ENCODE data around the gene CYB5B. TPM values are rescaled to one million over a fixed set of nuclear protein-coding genes. Genes with fewer than 3 reads are reported as not detected.

The CYB5B gene
- total RNA-seq, 1 donor from 2014 or later: 104 TPM

DNA sequence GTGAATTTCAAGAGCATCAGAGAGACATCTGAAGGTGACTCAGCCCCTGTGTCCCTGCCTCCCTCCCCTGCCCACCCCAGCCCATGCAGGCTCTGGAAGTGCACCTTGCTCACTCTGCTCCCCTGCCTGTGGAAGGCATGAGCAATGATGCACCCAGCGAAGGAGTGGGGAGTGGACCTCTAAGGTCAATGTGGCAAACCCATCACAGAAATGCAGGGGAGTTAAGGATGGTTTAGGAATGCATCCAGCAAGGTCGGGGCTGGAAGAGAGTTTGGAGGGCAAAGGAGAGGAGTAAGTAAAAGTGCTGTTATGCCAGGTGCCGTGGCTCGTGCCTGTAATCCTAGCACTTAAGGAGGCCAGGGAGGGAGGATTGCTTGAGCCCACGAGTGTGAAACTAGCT is 61.9 kb downstream of the CYB5B start:
- Mint-ChIP-seq H3K4me1 (ENCODE audit: low read depth) (peaks cover 6% of the 10 kb centered on the region), H3K36me3 (ENCODE audit: insufficient read depth) (no peaks in the 10 kb centered on the region), H3K27me3 (peaks cover 3% of the 10 kb centered on the region), H3K9me3 (ENCODE audit: low read depth) (no peaks in the 10 kb centered on the region), H3K27ac (no peak overlapping the region), H3K4me3 (ENCODE audit: low read depth) (no peak overlapping the region)
- TF ChIP-seq, protein P1, sequence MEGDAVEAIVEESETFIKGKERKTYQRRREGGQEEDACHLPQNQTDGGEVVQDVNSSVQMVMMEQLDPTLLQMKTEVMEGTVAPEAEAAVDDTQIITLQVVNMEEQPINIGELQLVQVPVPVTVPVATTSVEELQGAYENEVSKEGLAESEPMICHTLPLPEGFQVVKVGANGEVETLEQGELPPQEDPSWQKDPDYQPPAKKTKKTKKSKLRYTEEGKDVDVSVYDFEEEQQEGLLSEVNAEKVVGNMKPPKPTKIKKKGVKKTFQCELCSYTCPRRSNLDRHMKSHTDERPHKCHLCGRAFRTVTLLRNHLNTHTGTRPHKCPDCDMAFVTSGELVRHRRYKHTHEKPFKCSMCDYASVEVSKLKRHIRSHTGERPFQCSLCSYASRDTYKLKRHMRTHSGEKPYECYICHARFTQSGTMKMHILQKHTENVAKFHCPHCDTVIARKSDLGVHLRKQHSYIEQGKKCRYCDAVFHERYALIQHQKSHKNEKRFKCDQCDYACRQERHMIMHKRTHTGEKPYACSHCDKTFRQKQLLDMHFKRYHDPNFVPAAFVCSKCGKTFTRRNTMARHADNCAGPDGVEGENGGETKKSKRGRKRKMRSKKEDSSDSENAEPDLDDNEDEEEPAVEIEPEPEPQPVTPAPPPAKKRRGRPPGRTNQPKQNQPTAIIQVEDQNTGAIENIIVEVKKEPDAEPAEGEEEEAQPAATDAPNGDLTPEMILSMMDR (IDR thresholded peaks at IDR 0.05; ENCODE audit: unreplicated experiment): no peak
- DNase-seq (ENCODE audit: low spot score, unreplicated experiment): no peak

DNA sequence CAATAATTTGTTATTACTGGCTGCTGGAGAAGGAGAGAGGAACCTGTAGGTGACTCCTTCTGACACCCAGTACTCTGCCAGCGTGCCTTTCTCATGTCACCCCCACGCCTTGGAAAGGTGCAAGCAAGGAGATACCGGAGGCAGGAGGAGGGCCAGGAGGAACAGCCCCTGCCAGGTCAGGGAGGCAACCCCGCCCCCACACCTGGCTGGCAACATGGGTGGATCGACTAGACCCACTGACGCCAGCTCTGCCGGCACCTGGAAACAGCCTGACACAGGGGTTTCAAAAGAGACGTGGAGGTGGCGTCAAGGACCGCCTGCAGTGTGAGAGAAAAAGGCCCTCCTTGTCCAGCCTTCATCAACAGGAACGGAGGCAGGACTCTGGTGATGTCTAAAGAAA is 62.3 kb downstream of the CYB5B start:
- Mint-ChIP-seq H3K9me3 (ENCODE audit: low read depth) (no peaks in the 10 kb centered on the region), H3K36me3 (ENCODE audit: insufficient read depth) (no peaks in the 10 kb centered on the region), H3K4me1 (ENCODE audit: low read depth) (peaks cover 5% of the 10 kb centered on the region), H3K4me3 (ENCODE audit: low read depth) (no peak overlapping the region), H3K27me3 (peaks cover 3% of the 10 kb centered on the region), H3K27ac (no peak overlapping the region)
- TF ChIP-seq, protein P1 (IDR thresholded peaks at IDR 0.05; ENCODE audit: unreplicated experiment): no peak
- no peak for DNase-seq (ENCODE audit: low spot score, unreplicated experiment)

- no peaks in the 10 kb centered on the region for H3K27me3 Mint-ChIP-seq
- no peak overlapping the region for H3K4me3 Mint-ChIP-seq (ENCODE audit: low read depth)
- peaks cover 1% of the 10 kb centered on the region for H3K36me3 Mint-ChIP-seq (ENCODE audit: insufficient read depth)
Observed at GRCh38 chr16:69490707-69491324, 66.4 kb downstream of the CYB5B start.

DNA sequence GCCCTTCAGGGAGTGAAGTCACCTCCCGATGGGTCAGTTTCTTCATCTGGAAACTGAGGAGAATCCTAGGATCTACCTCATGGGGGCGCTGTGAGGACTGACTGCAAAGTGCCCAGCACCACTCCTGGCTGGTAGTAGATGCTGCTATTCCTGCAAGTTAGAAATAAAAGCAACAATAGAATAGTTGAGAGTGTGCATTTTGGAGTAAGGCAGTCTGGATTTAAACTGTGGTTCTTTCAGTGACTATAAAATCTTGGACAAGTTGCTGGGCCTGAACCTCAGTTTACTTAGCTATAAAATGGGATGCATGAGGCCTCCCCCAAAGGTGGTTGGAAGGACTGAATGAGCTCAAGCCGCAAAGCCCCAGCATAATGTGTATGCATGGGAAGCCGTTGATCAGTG is 70.6 kb downstream of the CYB5B start:
- Mint-ChIP-seq H3K27ac (no peak overlapping the region), H3K27me3 (no peaks in the 10 kb centered on the region), H3K36me3 (ENCODE audit: insufficient read depth) (peaks cover 1% of the 10 kb centered on the region), H3K9me3 (ENCODE audit: low read depth) (no peaks in the 10 kb centered on the region), H3K4me3 (ENCODE audit: low read depth) (no peak overlapping the region), H3K4me1 (ENCODE audit: low read depth) (peaks cover 17% of the 10 kb centered on the region)
- TF ChIP-seq, protein P1 (IDR thresholded peaks at IDR 0.05; ENCODE audit: unreplicated experiment): peak; percentile 29
- no peak for DNase-seq (ENCODE audit: low spot score, unreplicated experiment)

More at GRCh38 chr16:69490707-69491324, 66.4 kb downstream of the CYB5B start:
- TF ChIP-seq, protein P1 (IDR thresholded peaks at IDR 0.05; ENCODE audit: unreplicated experiment): no peak
- no peaks in the 10 kb centered on the region for H3K9me3 Mint-ChIP-seq (ENCODE audit: low read depth)
- no peak for DNase-seq (ENCODE audit: low spot score, unreplicated experiment)
- H3K27ac Mint-ChIP-seq: no peak overlapping the region
- H3K4me1 Mint-ChIP-seq (ENCODE audit: low read depth): no peaks in the 10 kb centered on the region

DNA sequence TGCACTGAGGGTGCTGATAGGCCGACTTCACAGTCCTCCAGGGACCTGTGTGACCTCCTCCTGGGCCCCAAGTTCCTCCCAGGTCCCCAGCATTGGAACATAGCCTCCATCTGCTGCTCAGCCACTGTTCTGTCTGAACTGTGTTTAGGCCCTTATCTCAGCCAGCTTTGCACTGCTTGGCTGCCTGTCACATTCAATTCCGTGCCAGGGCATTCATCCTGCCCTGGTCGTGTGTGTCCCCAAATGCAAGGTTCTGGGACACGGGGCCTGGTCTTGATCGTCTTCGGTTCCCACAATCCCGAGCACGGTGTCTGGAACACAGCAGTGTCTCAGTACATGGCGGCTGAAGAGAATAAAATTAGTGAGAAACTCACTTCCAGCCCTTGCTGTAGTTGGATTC is 71.4 kb downstream of the CYB5B start:
- TF ChIP-seq, protein P1 (IDR thresholded peaks at IDR 0.05; ENCODE audit: unreplicated experiment): no peak
- H3K4me1 Mint-ChIP-seq (ENCODE audit: low read depth): peaks cover 17% of the 10 kb centered on the region
- H3K4me3 Mint-ChIP-seq (ENCODE audit: low read depth): no peak overlapping the region
- no peak for DNase-seq (ENCODE audit: low spot score, unreplicated experiment)
- no peaks in the 10 kb centered on the region for H3K27me3 Mint-ChIP-seq
- H3K36me3 Mint-ChIP-seq (ENCODE audit: insufficient read depth): peaks cover 1% of the 10 kb centered on the region
- no peak overlapping the region for H3K27ac Mint-ChIP-seq
- no peaks in the 10 kb centered on the region for H3K9me3 Mint-ChIP-seq (ENCODE audit: low read depth)
